Renal cortex interstitium (tissue), 11 donors: ENCODE results near the gene TMC6. TPM values are rescaled to one million over a fixed set of nuclear protein-coding genes. Genes with fewer than 3 reads are reported as not detected.

Experiments
- DNase-seq, 11 donors: peaks; one replicate each; pipeline ENCODE4 v3.0.0-alpha.2; 2013; ENCODE audit warnings: low read depth in 9 of 11, low spot score in 4 of 11; ENCODE audit errors: extremely low read depth in 1 of 11
- polyA plus RNA-seq, 3 donors: library from polyadenylated mRNA; unstranded; fragments of 120-200 nt; gene quantifications; one replicate each; pipeline ENCODE4 v1.2.1, GENCODE V29; 2013; ENCODE audit not compliant: insufficient read length in 3 of 3

Gene TMC6
- polyA plus RNA-seq, 3 donors, result 26.0 to 42.0 (median 26.2) TPM

GRCh38 chr17:78164748-78165607, 36.4 kb upstream of the TMC6 start:
- no peak for DNase-seq

- DNase-seq, result no peak
Measured at GRCh38 chr17:78163881-78164747, 35.6 kb upstream of the TMC6 start.

GRCh38 chr17:78159575-78160158, 31.1 kb upstream of the TMC6 start:
- DNase-seq, result no peak

DNA sequence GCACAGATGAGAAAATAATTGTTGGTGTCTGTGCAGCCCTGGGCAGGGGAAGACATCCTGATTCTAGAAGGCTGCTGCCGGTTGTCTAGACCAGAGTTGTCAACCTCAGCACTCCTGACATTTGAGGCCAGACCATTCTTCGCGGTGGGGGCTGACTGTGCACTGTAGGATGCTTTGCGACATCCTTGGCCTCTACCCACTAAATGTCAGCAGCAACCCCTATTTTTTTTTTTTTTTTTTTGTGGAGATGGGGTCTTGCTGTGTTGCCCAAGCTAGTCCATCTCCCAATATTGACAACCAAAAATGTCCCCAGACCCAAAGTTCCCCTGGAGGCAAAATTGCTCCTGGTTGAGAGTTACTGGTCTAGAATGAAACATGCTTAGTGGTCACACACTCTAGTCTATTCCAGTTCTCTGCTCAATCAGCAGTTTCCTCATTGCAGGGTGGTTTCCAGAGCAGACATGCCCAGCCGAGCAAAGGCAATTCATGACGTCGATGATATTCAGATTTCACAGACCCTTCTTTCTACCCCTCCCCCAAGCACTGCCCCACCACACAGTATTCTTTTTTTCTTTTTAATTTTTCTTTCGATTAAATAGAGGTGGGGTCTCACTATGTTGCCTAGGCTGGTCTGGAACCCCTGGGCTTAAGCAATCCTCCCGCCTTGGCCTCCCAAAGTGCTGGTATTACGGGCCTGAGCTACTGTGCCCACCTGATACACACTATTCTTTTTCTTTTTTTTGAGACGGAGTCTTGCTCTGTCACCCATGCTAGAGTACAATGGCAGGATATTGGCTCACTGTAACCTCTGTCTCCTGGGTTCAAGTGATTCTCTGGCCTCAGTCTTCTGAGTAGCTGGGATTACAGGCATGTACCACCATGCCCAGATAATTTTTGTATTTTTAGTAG, 26.6 kb upstream of the TMC6 start:
- DNase-seq, result no peak

- no peak for DNase-seq
Measured at GRCh38 chr17:78151514-78152008, 23.0 kb upstream of the TMC6 start.

DNA sequence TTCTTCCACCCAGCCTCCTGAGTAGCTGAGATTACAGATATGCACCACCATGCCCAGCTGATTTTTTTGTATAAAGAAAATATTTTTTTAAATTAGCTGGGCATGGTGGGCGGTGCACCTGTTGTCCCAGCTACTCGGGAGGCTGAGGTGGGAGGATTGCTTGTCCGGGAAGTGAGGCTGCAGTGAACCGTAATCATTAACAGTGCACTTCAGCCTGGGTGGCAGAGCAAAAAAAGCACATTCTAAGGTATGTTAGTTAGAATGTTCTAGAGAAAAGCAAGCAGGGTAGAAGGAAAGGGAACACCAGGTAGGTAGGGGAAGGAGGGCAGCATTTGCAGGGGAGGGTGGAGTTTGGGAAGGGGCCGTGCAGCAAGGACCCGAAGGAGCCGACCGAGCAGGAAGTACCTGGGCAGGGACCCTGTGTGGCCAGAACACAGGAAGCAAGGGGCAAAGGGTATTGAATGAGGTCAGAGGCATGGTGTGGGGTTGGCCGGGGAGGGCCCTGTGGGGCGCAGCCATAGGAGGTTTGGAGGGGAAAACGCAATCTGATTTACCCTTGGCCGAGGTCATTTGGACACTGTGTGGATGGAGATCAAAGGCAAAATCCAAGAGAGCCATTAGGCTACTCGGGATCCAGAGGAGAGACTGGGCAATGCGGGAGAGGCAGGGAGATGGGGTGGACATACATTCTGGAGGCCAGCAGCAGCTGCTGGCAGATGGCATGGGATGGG, 19.9 kb upstream of the TMC6 start:
- no peak for DNase-seq

- no peak for DNase-seq
Measured at GRCh38 chr17:78147315-78147998, 18.9 kb upstream of the TMC6 start.

- DNase-seq, result no peak
Measured at GRCh38 chr17:78146881-78147280, 18.3 kb upstream of the TMC6 start.

DNA sequence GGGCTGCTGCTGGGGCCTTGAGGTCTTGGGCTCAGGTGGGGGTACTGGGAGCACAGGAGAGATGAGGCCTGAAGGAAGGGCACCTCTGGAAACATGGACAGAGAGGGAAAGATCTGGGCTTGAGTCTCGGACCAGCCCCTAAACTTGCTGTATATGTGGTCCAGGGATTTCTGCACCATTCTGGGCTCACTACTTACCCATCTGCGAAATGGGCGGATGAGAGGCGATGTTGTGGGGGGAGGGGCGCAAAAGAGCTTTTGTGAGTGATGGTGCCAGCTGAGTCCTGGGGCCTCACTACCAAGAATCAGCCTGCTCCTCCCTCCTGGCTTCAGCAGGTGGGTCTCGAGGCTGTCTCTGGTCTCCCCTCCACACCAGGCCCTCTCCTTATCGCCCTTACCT, 17.9 kb upstream of the TMC6 start:
- no peak for DNase-seq

GRCh38 chr17:78144736-78145641, 16.4 kb upstream of the TMC6 start:
- DNase-seq, result no peak

GRCh38 chr17:78144147-78144719, 15.7 kb upstream of the TMC6 start:
- DNase-seq, result peak in 3 of 11 donors; percentile 71 to 80 (median 77)

DNA sequence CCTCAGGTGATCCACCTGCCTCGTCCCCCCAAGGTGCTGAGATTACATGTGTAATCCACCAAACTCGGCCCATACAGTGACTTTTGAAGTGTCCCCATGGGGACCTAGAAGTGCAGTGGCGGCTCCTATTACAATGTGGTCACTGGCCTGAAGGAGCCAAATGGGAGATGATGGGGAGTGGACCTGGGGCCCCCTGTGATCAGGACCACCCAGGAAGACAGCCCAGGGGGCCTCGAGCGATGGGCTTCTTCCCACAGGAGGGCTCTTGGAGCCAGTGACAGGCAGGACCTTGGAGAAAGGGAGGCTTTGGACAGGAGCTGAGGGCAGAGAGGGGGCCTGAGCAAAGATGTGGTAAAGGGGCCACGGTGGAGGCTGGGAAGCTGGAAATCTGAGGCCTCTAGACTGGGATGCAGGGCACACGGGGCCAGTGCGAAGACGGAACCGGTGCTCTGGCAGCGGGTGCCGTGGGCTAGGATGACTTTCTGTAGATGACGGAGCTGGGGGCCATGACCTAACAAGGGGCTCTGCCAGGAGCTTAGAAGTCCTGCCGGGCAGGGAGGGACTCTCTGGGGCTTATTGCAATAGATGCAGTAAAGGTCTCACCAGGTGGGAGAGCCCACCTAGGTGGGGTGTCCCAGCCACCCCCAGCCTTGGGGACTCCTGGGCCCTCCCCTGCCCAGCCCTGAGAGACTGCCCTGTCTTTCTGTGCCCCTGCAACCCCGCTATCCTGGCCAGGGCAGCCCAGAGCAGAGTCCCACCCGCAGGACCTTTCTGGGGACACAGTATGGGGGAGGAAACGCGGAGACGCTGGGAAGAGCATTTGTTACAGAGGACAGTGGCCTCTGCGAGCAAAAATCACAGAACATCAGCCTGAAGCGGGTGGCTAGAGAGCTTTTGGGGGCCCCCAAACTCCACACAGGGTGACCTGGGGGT, 14.9 kb upstream of the TMC6 start:
- no peak for DNase-seq

GRCh38 chr17:78142119-78142861, 13.7 kb upstream of the TMC6 start:
- DNase-seq, result no peak

DNA sequence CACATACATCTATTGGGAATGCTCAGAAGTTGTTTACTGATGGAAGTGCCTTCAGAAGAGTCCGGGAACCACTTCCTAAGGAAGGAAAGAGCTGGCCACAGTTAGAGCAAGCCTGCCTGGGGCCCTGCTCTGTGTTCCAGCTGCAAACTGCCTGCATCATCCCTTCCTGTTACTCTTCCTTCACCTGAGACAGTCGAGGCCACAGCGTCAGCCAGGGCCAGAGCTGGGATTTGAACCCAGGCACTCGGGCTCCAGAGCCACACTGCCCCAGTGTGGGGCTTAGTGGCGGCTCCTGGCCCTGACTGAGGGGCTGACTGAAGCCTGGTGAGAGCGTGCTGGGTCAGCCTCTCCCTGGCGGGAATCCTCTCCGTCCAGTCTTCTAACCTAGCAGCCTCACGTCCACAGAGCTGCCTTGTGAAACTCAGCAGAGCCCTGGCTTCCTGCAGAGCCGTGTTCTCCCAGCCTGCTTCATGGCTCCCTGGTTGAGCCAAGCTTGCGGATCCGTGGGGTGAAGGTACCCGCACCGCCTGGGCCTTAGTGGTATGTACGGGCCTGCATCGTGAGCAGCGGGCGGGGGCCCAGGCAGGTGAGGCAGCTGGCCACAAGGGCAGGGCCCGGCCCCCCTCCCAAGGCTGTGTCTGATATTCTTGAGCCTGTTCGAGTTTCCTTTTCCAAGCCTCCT, 13.0 kb upstream of the TMC6 start:
- no peak for DNase-seq
